NCI-H2107 (cell line): ENCODE measurements around the gene LRRC18.

Experiments used
- DNase-seq: peaks from one replicate; lab custom pipeline; 2025; lab: John Stamatoyannopoulos, UW

LRRC18 gene

GRCh38 chr10:48939790-48940325, at the start of gene LRRC18:
TSS of gene LRRC18 (minus strand) at chr10:48939840. CDS start at chr10:48914155, 25,685 bp downstream.
- no peak for DNase-seq

GRCh38 chr10:48985621-48986158, 46.0 kb upstream of the LRRC18 start:
- DNase-seq, result no peak

- DNase-seq, result no peak
Observed at GRCh38 chr10:48983648-48984351, 44.2 kb upstream of the LRRC18 start.

DNA sequence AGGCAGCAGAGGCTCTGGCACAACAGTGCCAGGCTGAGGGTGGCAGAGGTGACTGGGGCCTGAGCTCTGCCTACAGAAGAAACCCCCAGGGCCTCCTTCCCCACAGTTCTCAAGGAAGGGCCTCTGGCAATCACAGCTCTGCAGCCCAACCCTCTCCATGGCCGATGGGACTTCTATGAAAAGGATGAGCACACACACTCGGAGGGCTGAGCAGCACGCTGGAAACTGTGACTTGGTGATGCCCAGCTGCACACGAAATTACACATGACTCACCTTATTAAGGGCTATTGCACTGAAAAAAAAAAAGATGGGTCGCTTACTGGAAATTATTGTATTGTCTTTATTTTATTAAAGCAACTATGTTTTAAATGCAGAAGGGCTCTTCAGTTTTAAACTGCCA, 42.9 kb upstream of the LRRC18 start:
- DNase-seq, result no peak

DNA sequence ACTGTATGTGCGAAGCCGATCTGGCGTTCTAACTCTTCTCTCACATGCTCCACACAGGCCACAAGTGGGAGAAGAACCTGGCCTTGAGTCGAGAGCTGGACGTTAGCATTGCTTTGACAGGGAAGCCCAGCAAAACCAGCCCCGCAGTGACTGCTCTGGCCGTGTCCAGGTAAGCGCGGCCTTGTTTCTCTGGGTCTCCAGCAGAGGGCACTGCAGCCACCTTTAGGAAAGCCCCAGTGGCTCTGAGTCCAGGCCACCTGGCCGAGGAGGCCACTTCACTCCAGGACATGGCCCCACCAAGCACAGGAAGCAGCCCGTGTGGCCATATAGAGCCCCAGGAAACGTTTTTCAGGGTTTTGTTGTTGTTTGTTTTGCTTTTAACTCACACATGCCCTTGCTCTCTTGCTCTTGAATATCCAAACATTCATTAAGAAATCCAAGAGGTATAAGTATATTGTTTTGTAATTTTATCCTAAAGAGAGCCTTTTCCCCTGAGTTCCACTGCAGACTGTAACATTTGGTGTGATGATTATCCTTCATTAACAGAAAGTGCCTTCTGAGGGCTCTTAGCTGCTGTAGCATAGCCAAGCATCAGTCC, 41.8 kb upstream of the LRRC18 start:
- DNase-seq, result no peak

DNA sequence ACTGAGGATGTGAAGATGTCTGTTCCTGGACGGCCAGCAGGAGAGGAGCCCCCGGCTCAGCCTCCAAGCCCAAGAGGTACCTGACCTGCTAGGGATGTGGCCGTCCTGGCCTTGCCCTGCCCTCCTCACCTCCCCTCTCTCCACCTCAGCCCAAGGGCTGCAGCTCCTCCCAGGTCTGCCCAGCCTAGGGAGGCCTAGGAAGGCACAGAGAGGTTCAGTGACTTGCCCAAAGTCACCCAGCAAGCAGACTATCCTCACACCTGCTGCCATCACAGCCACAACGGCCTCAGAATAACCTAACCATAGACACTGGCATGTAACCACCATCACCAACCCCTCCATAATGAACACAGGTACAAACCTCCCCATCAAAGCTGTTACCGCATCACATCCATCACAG, 38.7 kb upstream of the LRRC18 start:
- DNase-seq, result no peak

- no peak for DNase-seq
Observed at GRCh38 chr10:48976196-48976595, 36.6 kb upstream of the LRRC18 start.

GRCh38 chr10:48974510-48975156, 35.0 kb upstream of the LRRC18 start:
- no peak for DNase-seq

- no peak for DNase-seq
Observed at GRCh38 chr10:48973065-48973464, 33.4 kb upstream of the LRRC18 start.

- DNase-seq, result no peak
Observed at GRCh38 chr10:48970654-48971053, 31.0 kb upstream of the LRRC18 start.

GRCh38 chr10:48970046-48970445, 30.4 kb upstream of the LRRC18 start:
- no peak for DNase-seq

DNA sequence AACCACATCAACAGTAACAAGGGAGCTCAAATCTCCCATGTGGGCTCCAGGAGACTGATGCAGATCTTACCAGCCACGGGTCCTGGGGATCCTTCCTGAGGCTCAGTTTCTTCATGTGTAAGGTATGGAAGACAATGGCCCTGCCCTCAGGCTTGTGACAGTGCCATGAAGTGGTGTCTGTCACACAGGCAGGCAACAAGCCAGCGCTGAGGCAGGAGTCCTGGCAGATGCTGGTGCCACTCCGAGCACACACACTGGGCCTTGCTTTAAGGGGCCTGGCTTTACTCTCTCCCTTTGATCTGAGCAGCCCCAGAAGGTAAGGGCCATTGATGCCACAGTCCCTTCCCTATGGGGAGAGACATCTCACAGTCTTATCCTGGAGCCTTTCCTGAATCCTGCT, 28.4 kb upstream of the LRRC18 start:
- DNase-seq, result no peak

GRCh38 chr10:48965460-48965859, 25.8 kb upstream of the LRRC18 start:
- DNase-seq, result no peak

GRCh38 chr10:48964038-48964437, 24.4 kb upstream of the LRRC18 start:
- DNase-seq, result no peak

DNA sequence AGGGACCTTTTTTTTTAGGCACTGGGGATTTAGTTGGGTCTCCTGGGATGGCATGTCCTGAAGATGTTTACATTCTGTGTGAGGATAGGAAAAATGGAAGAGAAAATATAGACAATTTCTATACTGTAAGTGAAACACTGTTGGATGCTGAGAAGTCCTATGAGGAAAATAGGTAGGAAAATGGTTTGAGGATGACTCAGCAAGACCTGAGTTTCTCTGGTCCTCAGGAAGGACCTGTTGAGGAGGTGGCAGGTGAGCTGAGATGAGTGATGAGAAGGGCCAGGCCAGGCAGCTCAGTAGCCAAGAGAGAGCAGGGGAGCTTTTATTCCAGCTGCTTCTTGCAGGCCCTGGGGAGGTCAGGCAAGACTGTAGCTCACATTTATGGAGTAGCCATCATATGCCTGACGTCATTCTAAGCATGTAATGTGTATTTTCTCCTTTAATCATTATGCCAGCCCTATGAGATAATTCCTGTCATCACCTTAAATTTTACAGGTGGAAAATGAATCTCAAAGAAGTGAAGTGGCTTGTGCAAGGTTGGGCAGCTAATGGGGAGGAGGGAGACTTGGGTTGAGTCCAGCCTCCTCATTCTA, 19.1 kb upstream of the LRRC18 start:
- no peak for DNase-seq

DNA sequence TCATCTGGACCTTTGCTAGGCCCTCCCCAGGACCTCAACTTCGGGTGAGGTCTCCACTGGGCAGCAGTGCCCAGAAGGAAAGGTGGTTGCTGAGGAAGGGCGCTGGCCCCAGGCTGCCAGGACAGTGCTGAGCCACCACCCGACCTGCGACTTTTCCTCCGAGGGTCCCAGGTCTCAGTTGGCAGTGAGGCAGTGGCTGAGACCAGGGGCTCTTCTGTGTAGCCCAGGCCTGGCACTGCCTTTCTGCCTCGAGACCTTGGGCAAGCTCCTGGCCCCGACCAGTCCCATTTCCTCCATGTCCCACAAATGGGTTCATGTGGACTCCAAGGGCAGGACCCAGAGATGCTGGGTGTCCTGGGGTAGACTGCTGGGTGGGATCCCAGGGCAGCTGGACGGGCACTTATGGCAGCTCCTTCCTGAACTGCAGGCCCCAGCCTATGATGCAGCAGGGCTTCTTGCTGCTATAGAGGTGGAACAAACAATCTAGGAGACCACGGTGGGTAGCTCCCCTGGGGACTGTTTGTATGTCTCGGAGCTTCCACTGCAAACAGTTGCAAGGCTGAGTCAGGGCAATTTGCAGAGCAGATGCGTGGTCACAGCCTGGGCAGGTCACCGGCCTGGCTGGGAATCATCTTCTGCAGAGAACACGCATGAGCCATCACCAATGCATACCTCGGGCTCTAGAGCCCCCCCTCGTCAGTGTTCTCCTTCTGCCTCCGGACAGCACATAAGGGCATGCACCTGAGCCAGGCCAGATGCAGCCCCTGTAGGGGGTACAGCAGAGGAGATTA, 17.9 kb upstream of the LRRC18 start:
- no peak for DNase-seq

GRCh38 chr10:48951707-48952106, 12.1 kb upstream of the LRRC18 start:
- DNase-seq, result no peak

GRCh38 chr10:48948470-48949037, 8.9 kb upstream of the LRRC18 start:
- no peak for DNase-seq

- no peak for DNase-seq
Observed at GRCh38 chr10:48947690-48948469, 8.2 kb upstream of the LRRC18 start.

DNA sequence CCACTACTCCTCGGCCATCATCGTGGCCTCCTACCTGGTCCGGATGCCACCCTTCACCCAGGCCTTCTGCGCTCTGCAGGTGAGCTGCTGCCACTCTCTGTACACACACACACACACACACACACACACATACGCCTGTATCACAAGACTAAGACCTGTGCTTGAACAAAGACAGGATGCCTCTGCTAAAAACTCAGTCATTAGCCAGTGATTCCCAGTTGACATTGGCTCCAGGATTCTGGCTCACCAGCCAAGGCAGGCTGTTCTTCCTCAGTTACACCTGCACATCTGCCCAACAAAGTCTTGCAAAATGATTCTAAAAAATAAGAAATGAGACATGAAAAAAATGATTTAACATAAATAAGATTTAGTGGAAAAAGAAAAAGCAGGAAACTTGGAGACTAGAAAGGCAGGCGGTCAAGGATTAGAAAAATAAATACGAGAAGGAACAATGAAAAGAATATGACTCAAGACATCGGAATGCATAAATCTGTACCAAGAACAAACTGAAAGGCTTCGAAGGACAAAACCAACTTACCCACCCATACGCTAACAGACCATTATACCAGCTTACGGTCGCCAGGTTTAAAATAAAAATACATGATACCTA, 7.4 kb upstream of the LRRC18 start:
- no peak for DNase-seq
